ENCODE measurements around the gene GALNT1.

GRCh38 chr18:35747894-35748472 lies 166.4 kb downstream of the GALNT1 start:
- TF ChIP-seq POLR2AphosphoS5 (IDR thresholded peaks at IDR 0.05) (no peak), CTCF (IDR thresholded peaks at IDR 0.05) (no peak), POLR2A (IDR thresholded peaks at IDR 0.05) (no peak)

Measured in prostate gland (tissue), 2 donors.